PC-9 (cell line): Measurements from ENCODE around the gene CDR2L. TPM values are rescaled to one million over a fixed set of nuclear protein-coding genes. Genes with fewer than 3 reads are reported as not detected.

ENCODE experiments used
- BruUV-seq: library from RNA; stranded (reverse); fragments of 400-500 nt; replicated peaks from 2 replicates; lab custom pipeline; 2021; lab: Mats Ljungman, UMichigan
- CTCF ChIA-PET: fragments of 300-600 bp; sonication (Branson Sonifier 250); formaldehyde crosslinking; loops from one replicate; lab custom pipeline; 2022; ENCODE audit warnings: antibody characterized with exemption; lab: Charles Lee
- POLR2A ChIA-PET: fragments of 300-600 bp; sonication (Branson Sonifier 250); formaldehyde crosslinking; loops from one replicate; lab custom pipeline; 2022; ENCODE audit warnings: antibody characterized with exemption; ENCODE audit not compliant: unreplicated experiment; lab: Charles Lee
- DNase-seq, 2 experiments: peaks; one replicate each; pipeline versions ENCODE4 v3.0.0 to v3.0.0-alpha.2; 2015 to 2022; ENCODE audit warnings: mixed read lengths in 1 of 2
- H2AFZ ChIP-seq: fragments of 200-600 bp; sonication (generic); 2 replicates; pipeline ENCODE4 v1.8.1; 2017; ENCODE audit warnings: antibody characterized with exemption
- H3F3A ChIP-seq: fragments of 200-600 bp; sonication (generic); 2 replicates; pipeline ENCODE4 v1.8.1; 2017; ENCODE audit warnings: antibody characterized with exemption, mild to moderate bottlenecking, low read depth; ENCODE audit not compliant: insufficient read depth
- H3K27ac ChIP-seq: fragments of 200-600 bp; sonication (generic); 2 replicates; pipeline ENCODE4 v1.6.1; 2016; ENCODE audit warnings: mixed run types
- H3K27me3 ChIP-seq: fragments of 200-600 bp; sonication (generic); 2 replicates; pipeline ENCODE4 v1.6.1; 2016; ENCODE audit warnings: low read depth, mixed run types; ENCODE audit not compliant: insufficient read depth
- H3K36me3 ChIP-seq: fragments of 200-600 bp; sonication (generic); 2 replicates; pipeline ENCODE4 v1.6.1; 2016; ENCODE audit warnings: low read depth, mixed run types
- H3K4me1 ChIP-seq: fragments of 200-600 bp; sonication (generic); replicated peaks from 2 replicates; pipeline ENCODE4 v1.6.1; 2016; ENCODE audit warnings: mixed run types; ENCODE audit not compliant: insufficient read depth
- H3K4me2 ChIP-seq: fragments of 200-600 bp; sonication (generic); 2 replicates; pipeline ENCODE4 v1.6.1; 2017; ENCODE audit warnings: mixed run types
- H3K4me3 ChIP-seq: fragments of 200-600 bp; sonication (generic); 2 replicates; pipeline ENCODE4 v1.6.1; 2016; ENCODE audit warnings: mixed run types
- H3K79me2 ChIP-seq: fragments of 200-600 bp; sonication (generic); 2 replicates; pipeline ENCODE4 v1.6.1; 2017; ENCODE audit warnings: low read depth, mixed run types
- H3K9me2 ChIP-seq: fragments of 200-600 bp; sonication (generic); 2 replicates; pipeline ENCODE4 v1.8.1; 2017; ENCODE audit warnings: mild to moderate bottlenecking; ENCODE audit not compliant: insufficient read depth
- H3K9me3 ChIP-seq: fragments of 200-600 bp; sonication (generic); 2 replicates; pipeline ENCODE4 v1.8.1; 2016; ENCODE audit warnings: low read depth; ENCODE audit not compliant: insufficient read depth
- H4K20me1 ChIP-seq: fragments of 200-600 bp; sonication (generic); 2 replicates; pipeline ENCODE4 v1.8.1; 2017; ENCODE audit not compliant: insufficient read depth
- EZH2 ChIP-seq: fragments of 200-600 bp; sonication (generic); IDR thresholded peaks from 2 replicates; pipeline ENCODE4 v1.8.0; 2017; ENCODE audit warnings: antibody characterized with exemption, low read depth
- intact Hi-C: fragments of 100-400 bp; cut with micrococcal nuclease; formaldehyde crosslinking; loops from one replicate; pipeline ENCODE4 v1.10.0; 2022; ENCODE audit not compliant: unreplicated experiment
- total RNA-seq: library from RNA; stranded (reverse); gene quantifications from 2 replicates; pipeline ENCODE4 v1.2.3, GENCODE V29; 2021
- TF ChIP-seq, protein P1 (sequence below): fragments of 200-600 bp; sonication (generic); conservative IDR thresholded peaks from 2 replicates; pipeline ENCODE4 v1.6.1; 2017; ENCODE audit warnings: mixed run types, antibody characterized with exemption, mild to moderate bottlenecking, moderate library complexity

The CDR2L gene
- total RNA-seq, 1 experiment from 2014 or later: 15.1 TPM

DNA sequence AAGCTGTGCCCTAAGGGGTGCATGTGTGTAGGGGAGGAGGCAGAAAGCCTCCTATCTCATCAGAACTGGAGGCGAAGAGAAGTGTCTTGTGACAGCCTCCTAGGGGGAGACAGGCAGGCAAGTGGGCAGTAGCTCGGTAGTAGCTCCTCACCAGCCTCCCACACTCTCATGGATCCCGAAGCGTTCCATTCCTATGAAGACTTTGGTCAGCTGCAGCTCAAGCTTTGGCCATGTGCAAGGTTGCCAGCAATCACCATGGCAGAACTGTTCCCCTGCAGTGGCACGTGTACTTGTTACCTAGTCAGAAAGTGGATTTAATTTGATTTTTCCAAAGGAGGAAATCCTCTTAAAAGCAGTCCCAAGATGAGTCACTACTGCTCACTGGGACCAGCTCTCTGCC is 31.7 kb downstream of the CDR2L start:
- DNase-seq: no peak
- no peaks in the 10 kb centered on the region for H3K27me3 ChIP-seq
- no peaks in the 10 kb centered on the region for H3K9me2 ChIP-seq
- H3F3A ChIP-seq: 0 out of 2 replicates have a peak, but pooled peaks cover 10% of the 10 kb centered on the region
- no peak overlapping the region for H2AFZ ChIP-seq
- no peak overlapping the region for H3K4me3 ChIP-seq
- intact Hi-C loops: no loop called here
- H3K36me3 ChIP-seq: peaks cover 24% of the 10 kb centered on the region; the same call in 1 of the 2 replicates
- H3K27ac ChIP-seq: no peak overlapping the region
- H4K20me1 ChIP-seq: no peaks in the 10 kb centered on the region
- ChIA-PET CTCF (no interaction called here), POLR2A (no interaction called here)
- H3K79me2 ChIP-seq: peaks cover 15% of the 10 kb centered on the region
- TF ChIP-seq EZH2: no peak
- TF ChIP-seq, protein P1, sequence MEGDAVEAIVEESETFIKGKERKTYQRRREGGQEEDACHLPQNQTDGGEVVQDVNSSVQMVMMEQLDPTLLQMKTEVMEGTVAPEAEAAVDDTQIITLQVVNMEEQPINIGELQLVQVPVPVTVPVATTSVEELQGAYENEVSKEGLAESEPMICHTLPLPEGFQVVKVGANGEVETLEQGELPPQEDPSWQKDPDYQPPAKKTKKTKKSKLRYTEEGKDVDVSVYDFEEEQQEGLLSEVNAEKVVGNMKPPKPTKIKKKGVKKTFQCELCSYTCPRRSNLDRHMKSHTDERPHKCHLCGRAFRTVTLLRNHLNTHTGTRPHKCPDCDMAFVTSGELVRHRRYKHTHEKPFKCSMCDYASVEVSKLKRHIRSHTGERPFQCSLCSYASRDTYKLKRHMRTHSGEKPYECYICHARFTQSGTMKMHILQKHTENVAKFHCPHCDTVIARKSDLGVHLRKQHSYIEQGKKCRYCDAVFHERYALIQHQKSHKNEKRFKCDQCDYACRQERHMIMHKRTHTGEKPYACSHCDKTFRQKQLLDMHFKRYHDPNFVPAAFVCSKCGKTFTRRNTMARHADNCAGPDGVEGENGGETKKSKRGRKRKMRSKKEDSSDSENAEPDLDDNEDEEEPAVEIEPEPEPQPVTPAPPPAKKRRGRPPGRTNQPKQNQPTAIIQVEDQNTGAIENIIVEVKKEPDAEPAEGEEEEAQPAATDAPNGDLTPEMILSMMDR: no peak
- BruUV-seq: no TSS peak
- no peaks in the 10 kb centered on the region for H3K9me3 ChIP-seq
- H3K4me2 ChIP-seq: no peak overlapping the region
- H3K4me1 ChIP-seq: 0 out of 2 replicates have a peak, but pooled peaks cover 6% of the 10 kb centered on the region

DNA sequence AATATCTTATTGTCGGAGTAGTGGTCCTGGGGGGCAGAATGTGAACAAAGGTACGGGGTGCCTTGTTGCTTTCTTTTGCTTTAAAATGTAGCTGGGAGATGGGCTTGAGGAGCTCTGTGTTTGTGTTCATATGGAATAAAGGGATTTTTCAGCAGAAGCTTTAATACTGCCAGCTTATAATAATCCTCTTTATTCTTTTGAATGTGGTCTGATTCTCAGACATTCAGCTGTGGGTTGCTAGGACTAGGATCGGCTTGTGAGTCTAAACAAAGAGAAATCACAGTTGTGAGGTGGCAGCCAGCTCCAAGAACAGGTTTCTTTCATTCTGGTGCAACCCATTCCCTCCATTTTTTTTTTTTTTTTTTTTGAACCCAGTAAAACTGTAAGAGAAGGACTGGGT is 32.3 kb downstream of the CDR2L start:
- ChIA-PET POLR2A (no interaction called here), CTCF (no interaction called here)
- no TSS peak for BruUV-seq
- intact Hi-C loops: no loop called here
- Histone ChIP-seq H3K79me2 (peaks cover 10% of the 10 kb centered on the region), H4K20me1 (no peaks in the 10 kb centered on the region), H3K4me2 (no peak overlapping the region), H3K4me3 (no peak overlapping the region), H3K9me3 (no peaks in the 10 kb centered on the region), H3K27me3 (no peaks in the 10 kb centered on the region), H3K4me1 (0 out of 2 replicates have a peak, but pooled peaks cover 6% of the 10 kb centered on the region), H3K27ac (no peak overlapping the region), H3K36me3 (peaks cover 28% of the 10 kb centered on the region; the same call in 1 of the 2 replicates), H2AFZ (no peak overlapping the region), H3K9me2 (no peaks in the 10 kb centered on the region), H3F3A (0 out of 2 replicates have a peak, but pooled peaks cover 10% of the 10 kb centered on the region)
- no peak for DNase-seq
- TF ChIP-seq EZH2: no peak
- TF ChIP-seq, protein P1: no peak

DNA sequence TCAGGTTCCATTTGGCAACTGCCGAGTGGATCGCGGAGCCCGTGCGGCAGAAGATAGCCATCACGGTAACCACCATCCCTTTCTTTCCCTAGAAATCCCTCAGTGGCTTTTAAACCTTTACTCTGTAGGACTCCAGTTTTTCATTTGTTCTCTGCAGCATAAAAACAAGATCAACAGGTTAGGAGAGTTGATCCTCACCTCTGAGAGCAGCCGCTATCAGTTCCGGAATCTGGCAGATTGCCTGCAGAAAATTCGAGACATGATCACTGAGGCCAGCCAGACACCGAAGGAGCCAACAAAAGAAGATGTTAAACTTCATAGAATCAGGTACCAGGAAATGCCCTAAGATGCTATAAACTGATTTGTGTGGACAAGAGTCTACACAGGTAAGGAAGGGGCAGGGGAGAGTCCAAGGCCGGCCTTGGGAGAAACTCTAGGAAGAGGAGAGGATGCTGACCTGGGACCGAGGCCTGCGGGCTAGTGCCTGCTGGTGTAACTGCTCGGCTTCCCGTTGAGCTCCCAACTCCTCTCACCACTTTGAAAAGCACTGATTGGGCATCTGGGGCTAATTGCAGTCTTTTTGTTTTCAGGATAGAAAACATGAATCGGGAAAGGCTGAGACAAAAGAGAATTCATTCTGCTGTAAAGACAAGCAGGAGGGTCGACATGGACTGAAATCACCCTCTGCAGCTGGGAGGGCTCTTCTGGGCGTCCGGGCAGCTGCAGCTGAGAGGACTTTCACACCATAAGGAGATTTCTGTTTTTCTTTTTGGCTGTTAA is 33.1 kb downstream of the CDR2L start:
- no peaks in the 10 kb centered on the region for H3K27me3 ChIP-seq
- no peak overlapping the region for H2AFZ ChIP-seq
- BruUV-seq: TSS peak; percentile 3
- H3K79me2 ChIP-seq: peaks cover 3% of the 10 kb centered on the region; the same call in 1 of the 2 replicates
- TF ChIP-seq, protein P1: no peak
- no peak for TF ChIP-seq EZH2
- CTCF ChIA-PET: interaction anchor here (0.6 kb wide), 2 partner anchors 39 to 53 kb away, joined by 3 to 4 read pairs; no protein-coding TSS in a partner anchor
- 0 out of 2 replicates have a peak, but pooled peaks cover 6% of the 10 kb centered on the region for H3K4me1 ChIP-seq
- POLR2A ChIA-PET: no interaction called here
- H3K36me3 ChIP-seq: peaks cover 30% of the 10 kb centered on the region; the same call in 1 of the 2 replicates
- H3K4me3 ChIP-seq: no peak overlapping the region
- intact Hi-C loops: no loop called here
- H3F3A ChIP-seq: 0 out of 2 replicates have a peak, but pooled peaks cover 10% of the 10 kb centered on the region
- H3K27ac ChIP-seq: no peak overlapping the region
- H4K20me1 ChIP-seq: no peaks in the 10 kb centered on the region
- peak in 1 of 2 experiments; percentile 10 for DNase-seq
- no peaks in the 10 kb centered on the region for H3K9me2 ChIP-seq
- H3K9me3 ChIP-seq: no peaks in the 10 kb centered on the region
- no peak overlapping the region for H3K4me2 ChIP-seq
